GM19463 (cell line): ENCODE measurements around the gene CR2.
"Not testable (repeated sequence)": the region's sequence is repeated elsewhere in the genome, so short reads cannot be mapped to it uniquely, and the experiment has no call there.

Source experiments
- ATAC-seq: cut with Tn5 transposase; IDR thresholded peaks from one replicate; pipeline ENCODE4 v1.9.1; 2021; ENCODE audit warnings: mild to moderate bottlenecking, moderate library complexity; ENCODE audit not compliant: unreplicated experiment

The CR2 gene

GRCh38 chr1:207503950-207504349 lies 49.8 kb downstream of the CR2 start:
- no peak for ATAC-seq

GRCh38 chr1:207504438-207504837 lies 50.3 kb downstream of the CR2 start:
- no peak for ATAC-seq

GRCh38 chr1:207510444-207510843 lies 56.3 kb downstream of the CR2 start:
- ATAC-seq, result no peak

GRCh38 chr1:207514890-207515289 lies 60.8 kb downstream of the CR2 start:
- no peak for ATAC-seq

GRCh38 chr1:207516729-207517128 lies 62.6 kb downstream of the CR2 start:
- ATAC-seq, result no peak

- no peak for ATAC-seq
Measured at GRCh38 chr1:207518608-207519236, 64.6 kb downstream of the CR2 start.

GRCh38 chr1:207519505-207520399 lies 65.6 kb downstream of the CR2 start:
- ATAC-seq, result no peak

GRCh38 chr1:207520400-207521345 lies 66.5 kb downstream of the CR2 start:
- not testable (repeated sequence) for ATAC-seq

- ATAC-seq, result not testable (repeated sequence)
Measured at GRCh38 chr1:207525239-207525638, 71.1 kb downstream of the CR2 start.

GRCh38 chr1:207528401-207528800 lies 74.3 kb downstream of the CR2 start:
- not testable (repeated sequence) for ATAC-seq

GRCh38 chr1:207536263-207536662 lies 82.1 kb downstream of the CR2 start:
- not testable (repeated sequence) for ATAC-seq
